NOMO-1 treated with dmso at 0.1 percent for 144 hours (cell line): ENCODE results near the gene REG3A.

Experiments
- DNase-seq: peaks from one replicate; lab custom pipeline; 2025; ENCODE audit not compliant: unreplicated experiment; lab: John Stamatoyannopoulos, UW

The REG3A gene

DNA sequence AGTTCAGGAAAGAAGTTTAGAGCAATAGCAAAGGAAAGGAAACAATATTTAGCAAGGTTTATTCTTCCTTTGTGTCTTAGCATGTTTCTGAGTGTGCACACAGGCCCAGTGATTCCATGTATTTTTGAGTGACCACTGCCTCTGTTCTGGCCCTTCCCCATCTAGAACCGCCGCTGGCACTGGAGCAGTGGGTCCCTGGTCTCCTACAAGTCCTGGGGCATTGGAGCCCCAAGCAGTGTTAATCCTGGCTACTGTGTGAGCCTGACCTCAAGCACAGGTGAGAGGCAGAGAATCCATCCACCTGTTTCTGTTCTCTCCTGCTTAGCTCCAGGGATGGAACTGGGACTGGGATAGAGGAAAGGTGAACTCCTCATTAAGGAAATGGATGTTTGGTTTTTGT, 36.9 kb downstream of the REG3A start:
- DNase-seq = no peak

DNA sequence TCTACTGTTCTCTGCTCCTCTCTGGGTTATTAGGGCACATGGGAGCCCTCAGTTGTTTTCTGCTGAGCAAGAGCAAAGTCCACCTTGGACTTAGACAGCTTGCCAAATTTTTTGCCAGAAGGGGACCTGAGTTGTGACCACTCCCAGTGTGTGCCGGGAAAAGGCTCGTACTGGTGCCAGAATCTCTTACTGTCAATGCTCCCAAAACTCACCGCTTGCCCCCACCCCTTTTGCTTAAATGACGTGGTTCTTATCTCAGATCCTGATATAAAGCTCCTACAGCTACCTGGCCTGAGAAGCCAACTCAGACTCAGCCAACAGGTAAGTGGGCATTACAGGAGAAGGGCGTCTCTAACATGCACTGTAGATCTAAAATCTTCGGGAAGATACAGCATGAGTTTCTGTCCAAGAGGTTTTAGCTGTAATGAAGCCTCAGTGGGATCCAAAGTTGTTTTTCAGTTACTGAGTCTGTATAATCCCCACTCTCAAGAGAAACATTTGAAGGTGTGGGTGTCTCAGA, 39.3 kb downstream of the REG3A start, which contains the start of gene REG1A:
Gene REG1A, plus strand, starts transcription at position 295 of the 520 bp plus-strand sequence. CDS start 374 bp downstream, outside the sequence.
- DNase-seq = no peak

DNA sequence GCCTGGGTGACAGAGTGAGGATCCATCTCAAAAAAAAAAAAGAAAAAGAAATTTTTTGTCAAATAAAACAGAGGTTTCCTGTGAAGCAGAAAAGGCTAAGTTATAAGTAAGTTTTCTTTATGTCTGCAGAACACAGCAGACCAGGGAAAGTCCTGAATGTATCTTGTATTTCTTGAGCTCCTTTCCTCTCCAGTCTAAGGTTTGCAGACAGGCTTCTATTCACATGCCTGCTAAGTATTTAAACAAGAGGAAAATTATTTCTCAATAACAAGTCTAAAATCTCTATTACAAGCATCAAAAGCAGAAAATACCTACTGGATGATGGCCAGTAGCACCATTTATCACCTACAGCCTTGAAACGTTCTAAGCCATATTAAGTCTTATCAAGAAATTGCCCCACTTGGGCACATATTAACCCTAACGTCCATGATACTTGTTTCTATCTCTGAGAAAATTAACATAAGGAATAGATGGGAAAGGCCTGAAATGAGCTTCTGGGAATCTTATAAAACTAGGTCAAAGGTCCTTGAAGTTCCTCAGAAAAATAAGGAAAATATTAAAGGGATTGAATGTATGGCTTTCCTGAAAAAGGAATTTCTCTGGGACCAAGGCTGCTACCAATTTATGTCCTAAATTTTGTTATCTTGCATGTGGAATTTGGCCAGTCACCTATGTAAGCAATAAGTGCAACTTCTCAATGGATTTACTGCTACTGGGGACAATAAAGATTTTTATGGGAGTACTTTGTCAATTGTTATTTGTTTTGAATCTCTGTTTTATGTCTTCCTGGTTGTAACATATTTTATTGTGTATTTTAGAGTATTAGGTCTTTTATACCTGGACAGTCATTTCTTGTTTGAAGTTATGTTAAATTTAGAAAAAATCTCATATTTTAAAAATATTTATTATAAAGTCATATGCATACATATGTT, 42.3 kb downstream of the REG3A start:
- no peak for DNase-seq

DNA sequence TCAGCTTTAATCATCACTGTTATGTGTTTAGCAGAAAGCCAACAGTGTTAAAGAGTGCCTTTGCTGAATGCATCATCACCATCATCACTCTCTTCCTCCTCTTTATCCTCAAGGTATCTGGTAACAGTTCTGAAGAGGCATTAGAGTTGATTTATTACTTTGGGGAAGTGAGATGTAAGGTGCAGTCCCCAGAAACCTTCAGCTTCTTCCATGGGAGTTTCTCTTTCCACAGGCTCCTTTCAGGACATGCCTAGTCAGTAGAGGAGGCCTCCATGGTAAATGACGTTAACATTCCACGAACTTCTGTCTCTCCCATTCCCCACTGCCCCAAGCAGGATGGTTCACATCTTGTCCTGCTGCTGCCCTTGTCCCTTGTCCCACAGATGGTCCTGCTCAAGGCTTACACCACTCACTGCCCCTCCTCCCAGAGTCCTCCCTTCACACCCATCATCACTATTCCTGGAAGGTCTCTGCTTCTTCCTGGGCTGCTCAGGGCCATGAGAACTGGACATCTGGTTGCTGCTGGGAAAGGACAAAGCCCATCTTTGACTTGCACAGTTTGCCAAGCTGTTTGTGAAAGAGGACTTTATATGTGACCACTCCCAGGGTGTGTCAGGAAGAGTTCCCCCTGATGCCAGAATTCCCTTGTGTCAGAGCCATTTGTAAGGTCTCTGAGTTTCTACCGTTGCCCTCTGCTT, 44.6 kb downstream of the REG3A start:
- DNase-seq = no peak

DNA sequence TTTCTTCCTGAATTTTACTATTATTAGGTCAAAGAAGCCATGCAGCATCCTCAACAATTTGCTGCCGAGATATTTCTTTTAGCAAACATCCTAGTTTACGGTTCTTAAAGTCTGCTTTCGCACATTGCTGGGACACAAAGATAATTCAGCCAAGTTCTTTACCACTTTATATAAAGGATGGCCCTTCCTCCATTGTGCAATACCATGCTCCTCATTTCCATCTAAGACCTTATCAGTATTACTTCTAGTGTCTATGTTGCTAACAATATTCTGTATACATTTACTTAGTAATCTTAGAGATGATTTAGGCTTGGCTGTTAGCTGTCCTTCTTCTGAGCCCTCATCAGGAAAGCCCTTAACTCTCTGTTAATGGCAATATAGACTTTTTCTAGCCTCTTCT, 47.3 kb downstream of the REG3A start:
- no peak for DNase-seq
